ENCODE results near the gene IL22RA2.

DNA sequence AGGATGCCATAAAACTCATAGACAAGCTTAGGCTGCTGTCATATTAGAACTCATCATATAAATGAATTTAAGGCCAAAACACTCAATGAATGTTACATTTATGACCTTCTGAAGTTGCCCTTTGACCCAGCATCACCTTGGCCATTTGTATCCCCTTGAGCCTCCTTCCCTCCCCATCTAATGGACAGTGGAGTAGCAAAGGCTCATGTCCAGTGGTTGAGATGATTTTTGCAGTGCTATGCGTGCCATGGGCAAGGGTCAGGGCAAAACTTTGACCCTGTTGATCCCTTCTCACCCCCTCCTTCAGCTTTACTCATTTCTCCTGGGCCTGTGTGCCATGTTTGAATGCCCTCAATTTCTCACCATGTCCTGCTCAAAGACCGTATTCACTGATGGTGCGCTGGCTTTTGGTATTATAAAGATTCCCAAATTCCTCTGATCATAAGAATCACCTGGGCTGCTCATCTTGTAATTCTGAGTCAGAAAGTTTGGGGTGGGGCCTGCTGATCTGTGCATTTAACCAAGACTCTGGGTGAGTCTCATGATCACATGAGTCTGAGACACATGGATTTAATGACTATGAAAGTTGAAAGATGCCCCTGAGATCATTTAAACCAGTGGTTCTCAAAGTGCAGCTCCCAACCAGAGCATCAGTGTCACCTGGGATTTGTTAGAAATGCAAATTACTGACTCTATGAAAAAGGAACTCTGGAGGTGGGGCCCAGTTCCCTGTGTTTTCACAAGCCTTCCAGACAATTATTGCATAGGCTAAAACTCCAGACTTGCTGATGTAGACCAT, 71.2 kb downstream of the IL22RA2 start:
- no peak for TF ChIP-seq EZH2 (IDR thresholded peaks at IDR 0.05; ENCODE audit: insufficient read depth, poor library complexity, severe bottlenecking)
- no peak for TF ChIP-seq EZH2phosphoT487 (IDR thresholded peaks at IDR 0.05; ENCODE audit: insufficient read depth, low read depth)
